Measurements from ENCODE around the gene RPA4. TPM values are rescaled to one million over a fixed set of nuclear protein-coding genes. Genes with fewer than 3 reads are reported as not detected.
"Not testable (repeated sequence)": the region's sequence is repeated elsewhere in the genome, so short reads cannot be mapped to it uniquely, and the experiment has no call there.

Gene RPA4
- total RNA-seq = 1 to 10 TPM in 1 of 2 donors, under 1 TPM in 1; 0.42 to 1.4 TPM
- 0.35 to 1.1 reads per million in 2 donors for total RNA-seq

GRCh38 chrX:96883608-96884007, at the start of gene RPA4:
Gene RPA4, plus strand, starts transcription at chrX:96883908. Its CDS starts 403 bp downstream, at chrX:96884311.
- H3K27ac Mint-ChIP-seq = no peak within 1 kb of the TSS
- no peaks in the 10 kb centered on the region for H3K27me3 Mint-ChIP-seq
- no peaks in the 10 kb centered on the region for H3K4me1 Mint-ChIP-seq
- H3K4me3 Mint-ChIP-seq = no peak within 1 kb of the TSS
- DNase-seq (no peak), ATAC-seq (no peak)
- H3K36me3 Mint-ChIP-seq (ENCODE audit: low read depth) = no peaks in the 10 kb centered on the region
- no peaks in the 10 kb centered on the region for H3K9me3 ChIP-seq (ENCODE audit: control insufficient read depth, low read length, poor library complexity, severe bottlenecking)

GRCh38 chrX:96834137-96834536, 49.6 kb upstream of the RPA4 start:
- no peaks in the 10 kb centered on the region for H3K9me3 ChIP-seq (ENCODE audit: control insufficient read depth, low read length, poor library complexity, severe bottlenecking)
- DNase-seq (no peak), ATAC-seq (no peak)
- Mint-ChIP-seq H3K4me1 (peaks cover 2% of the 10 kb centered on the region), H3K4me3 (no peak overlapping the region), H3K36me3 (ENCODE audit: low read depth) (no peaks in the 10 kb centered on the region), H3K27me3 (no peaks in the 10 kb centered on the region), H3K27ac (no peak overlapping the region)

GRCh38 chrX:96835660-96836289, 47.9 kb upstream of the RPA4 start:
- Mint-ChIP-seq H3K27ac (no peak overlapping the region), H3K4me3 (no peak overlapping the region), H3K36me3 (ENCODE audit: low read depth) (no peaks in the 10 kb centered on the region), H3K27me3 (no peaks in the 10 kb centered on the region), H3K4me1 (peaks cover 2% of the 10 kb centered on the region)
- DNase-seq = no peak
- H3K9me3 ChIP-seq (ENCODE audit: control insufficient read depth, low read length, poor library complexity, severe bottlenecking) = no peaks in the 10 kb centered on the region
- ATAC-seq = no peak

- Mint-ChIP-seq H3K27me3 (no peaks in the 10 kb centered on the region), H3K27ac (no peak overlapping the region), H3K36me3 (ENCODE audit: low read depth) (no peaks in the 10 kb centered on the region), H3K4me1 (no peaks in the 10 kb centered on the region), H3K4me3 (no peak overlapping the region)
- no peak for ATAC-seq
- H3K9me3 ChIP-seq (ENCODE audit: control insufficient read depth, low read length, poor library complexity, severe bottlenecking) = no peaks in the 10 kb centered on the region
- no peak for DNase-seq
Measured at GRCh38 chrX:96837808-96838207, 45.9 kb upstream of the RPA4 start.

GRCh38 chrX:96838537-96838936, 45.2 kb upstream of the RPA4 start:
- H3K4me3 Mint-ChIP-seq = no peak overlapping the region
- ATAC-seq = no peak
- H3K4me1 Mint-ChIP-seq = no peaks in the 10 kb centered on the region
- no peak overlapping the region for H3K27ac Mint-ChIP-seq
- no peaks in the 10 kb centered on the region for H3K27me3 Mint-ChIP-seq
- no peak for DNase-seq
- no peaks in the 10 kb centered on the region for H3K36me3 Mint-ChIP-seq (ENCODE audit: low read depth)
- H3K9me3 ChIP-seq (ENCODE audit: control insufficient read depth, low read length, poor library complexity, severe bottlenecking) = no peaks in the 10 kb centered on the region

GRCh38 chrX:96841325-96841724, 42.4 kb upstream of the RPA4 start:
- no peaks in the 10 kb centered on the region for H3K36me3 Mint-ChIP-seq (ENCODE audit: low read depth)
- no peak for ATAC-seq

GRCh38 chrX:96841866-96842265, 41.8 kb upstream of the RPA4 start:
- ATAC-seq; H3K9me3 ChIP-seq (ENCODE audit: control insufficient read depth, low read length, poor library complexity, severe bottlenecking); H3K4me1 Mint-ChIP-seq; H3K27me3 Mint-ChIP-seq; H3K27ac Mint-ChIP-seq; DNase-seq; H3K36me3 Mint-ChIP-seq (ENCODE audit: low read depth); H3K4me3 Mint-ChIP-seq: not testable (repeated sequence)

More at GRCh38 chrX:96841325-96841724, 42.4 kb upstream of the RPA4 start:
- no peaks in the 10 kb centered on the region for H3K27me3 Mint-ChIP-seq
- no peak overlapping the region for H3K4me3 Mint-ChIP-seq
- no peak overlapping the region for H3K27ac Mint-ChIP-seq
- no peaks in the 10 kb centered on the region for H3K9me3 ChIP-seq (ENCODE audit: control insufficient read depth, low read length, poor library complexity, severe bottlenecking)
- no peak for DNase-seq
- H3K4me1 Mint-ChIP-seq = no peaks in the 10 kb centered on the region

- ATAC-seq = no peak
- no peak for DNase-seq
- Mint-ChIP-seq H3K27me3 (no peaks in the 10 kb centered on the region), H3K27ac (no peak overlapping the region), H3K36me3 (ENCODE audit: low read depth) (no peaks in the 10 kb centered on the region), H3K4me1 (no peaks in the 10 kb centered on the region), H3K4me3 (no peak overlapping the region)
- H3K9me3 ChIP-seq (ENCODE audit: control insufficient read depth, low read length, poor library complexity, severe bottlenecking) = no peaks in the 10 kb centered on the region
Measured at GRCh38 chrX:96843566-96843965, 40.1 kb upstream of the RPA4 start.

GRCh38 chrX:96846841-96847240, 36.9 kb upstream of the RPA4 start:
- H3K27ac Mint-ChIP-seq = no peak overlapping the region
- no peak for ATAC-seq
- no peak overlapping the region for H3K4me3 Mint-ChIP-seq
- H3K9me3 ChIP-seq (ENCODE audit: control insufficient read depth, low read length, poor library complexity, severe bottlenecking) = no peaks in the 10 kb centered on the region
- no peaks in the 10 kb centered on the region for H3K4me1 Mint-ChIP-seq
- no peak for DNase-seq
- H3K36me3 Mint-ChIP-seq (ENCODE audit: low read depth) = no peaks in the 10 kb centered on the region
- no peaks in the 10 kb centered on the region for H3K27me3 Mint-ChIP-seq

GRCh38 chrX:96859422-96859821, 24.3 kb upstream of the RPA4 start:
- H3K27me3 Mint-ChIP-seq; ATAC-seq; H3K4me3 Mint-ChIP-seq; H3K4me1 Mint-ChIP-seq; H3K27ac Mint-ChIP-seq; DNase-seq; H3K36me3 Mint-ChIP-seq (ENCODE audit: low read depth); H3K9me3 ChIP-seq (ENCODE audit: control insufficient read depth, low read length, poor library complexity, severe bottlenecking): not testable (repeated sequence)

GRCh38 chrX:96861218-96861617, 22.5 kb upstream of the RPA4 start:
- Mint-ChIP-seq H3K27me3 (no peaks in the 10 kb centered on the region), H3K36me3 (ENCODE audit: low read depth) (peaks cover 2% of the 10 kb centered on the region), H3K27ac (no peak overlapping the region), H3K4me1 (peaks cover 6% of the 10 kb centered on the region), H3K4me3 (no peak overlapping the region)
- H3K9me3 ChIP-seq (ENCODE audit: control insufficient read depth, low read length, poor library complexity, severe bottlenecking) = no peaks in the 10 kb centered on the region
- ATAC-seq = no peak
- no peak for DNase-seq

GRCh38 chrX:96861661-96862060, 22.0 kb upstream of the RPA4 start:
- ATAC-seq = no peak
- Mint-ChIP-seq H3K27ac (no peak overlapping the region), H3K36me3 (ENCODE audit: low read depth) (peaks cover 2% of the 10 kb centered on the region), H3K4me3 (no peak overlapping the region), H3K4me1 (peaks cover 6% of the 10 kb centered on the region), H3K27me3 (no peaks in the 10 kb centered on the region)
- DNase-seq = no peak
- H3K9me3 ChIP-seq (ENCODE audit: control insufficient read depth, low read length, poor library complexity, severe bottlenecking) = no peaks in the 10 kb centered on the region

GRCh38 chrX:96884027-96884426, 319 bp downstream of the RPA4 start:
- no peaks in the 10 kb centered on the region for H3K9me3 ChIP-seq (ENCODE audit: control insufficient read depth, low read length, poor library complexity, severe bottlenecking)
- Mint-ChIP-seq H3K27me3 (no peaks in the 10 kb centered on the region), H3K4me3 (no peak overlapping the region), H3K4me1 (no peaks in the 10 kb centered on the region), H3K27ac (no peak overlapping the region), H3K36me3 (ENCODE audit: low read depth) (no peaks in the 10 kb centered on the region)
- ATAC-seq (no peak), DNase-seq (no peak)

- ATAC-seq = no peak
- Mint-ChIP-seq H3K4me1 (no peaks in the 10 kb centered on the region), H3K27me3 (no peaks in the 10 kb centered on the region), H3K27ac (no peak overlapping the region), H3K4me3 (no peak overlapping the region), H3K36me3 (ENCODE audit: low read depth) (no peaks in the 10 kb centered on the region)
- DNase-seq = no peak
- no peaks in the 10 kb centered on the region for H3K9me3 ChIP-seq (ENCODE audit: control insufficient read depth, low read length, poor library complexity, severe bottlenecking)
Measured at GRCh38 chrX:96889726-96890125, 6.0 kb downstream of the RPA4 start.

All from T-helper 17 cell (primary cell).